Glutamatergic neuron (in vitro differentiated cells): Measurements from ENCODE around the gene STPG4. TPM values are rescaled to one million over a fixed set of nuclear protein-coding genes. Genes with fewer than 3 reads are reported as not detected.

ENCODE experiments used
- DNase-seq: peaks from one replicate; pipeline ENCODE4 v3.0.0; 2022
- H3K27ac Mint-ChIP-seq: one replicate; pipeline ENCODE4 v1.8.0; 2020; ENCODE audit warnings: mild to moderate bottlenecking, mixed read lengths, inconsistent platforms; ENCODE audit not compliant: unreplicated experiment
- H3K27me3 Mint-ChIP-seq: one replicate; pipeline ENCODE4 v1.8.0; 2020; ENCODE audit warnings: mild to moderate bottlenecking, moderate library complexity, mixed read lengths, inconsistent platforms; ENCODE audit not compliant: unreplicated experiment
- H3K36me3 Mint-ChIP-seq: one replicate; pipeline ENCODE4 v1.8.0; 2020; ENCODE audit warnings: mild to moderate bottlenecking, mixed read lengths, inconsistent platforms; ENCODE audit not compliant: unreplicated experiment
- H3K4me1 Mint-ChIP-seq: one replicate; pipeline ENCODE4 v1.8.0; 2020; ENCODE audit warnings: mild to moderate bottlenecking, low read depth, mixed read lengths, inconsistent platforms; ENCODE audit not compliant: unreplicated experiment
- H3K4me3 Mint-ChIP-seq: one replicate; pipeline ENCODE4 v1.8.0; 2020; ENCODE audit warnings: mild to moderate bottlenecking, mixed read lengths, inconsistent platforms; ENCODE audit not compliant: unreplicated experiment
- H3K9me3 Mint-ChIP-seq: one replicate; pipeline ENCODE4 v1.8.0; 2020; ENCODE audit warnings: mild to moderate bottlenecking, moderate library complexity, mixed read lengths, inconsistent platforms; ENCODE audit not compliant: unreplicated experiment
- CTCF ChIP-seq: fragments of 200-600 bp; sonication (generic); IDR thresholded peaks from one replicate; pipeline ENCODE4 v1.5.0; 2021; ENCODE audit not compliant: partially characterized antibody, unreplicated experiment
- total RNA-seq: library from RNA; stranded (reverse); fragmentation: NEBNext Ultra II Directional; extraction: Animal tissue kit (Norgen Biotek cat#: 25700); gene quantifications from one replicate; pipeline ENCODE4 v1.2.1, GENCODE V29; 2021; ENCODE audit not compliant: unreplicated experiment

The STPG4 gene
- total RNA-seq, 1 donor from 2014 or later, result 1.3 TPM

- Mint-ChIP-seq H3K36me3 (peaks cover 7% of the 10 kb centered on the region), H3K9me3 (peaks cover 22% of the 10 kb centered on the region), H3K4me1 (peaks cover 37% of the 10 kb centered on the region), H3K27ac (peak overlapping the region; percentile 99), H3K27me3 (peaks cover 22% of the 10 kb centered on the region), H3K4me3 (peak overlapping the region; percentile 100)
- no peak for TF ChIP-seq CTCF
- no peak for DNase-seq
Observed at GRCh38 chr2:47174733-47175361, 19.7 kb upstream of the STPG4 start.

- Mint-ChIP-seq H3K27ac (peak overlapping the region; percentile 99), H3K36me3 (peaks cover 7% of the 10 kb centered on the region), H3K27me3 (peaks cover 22% of the 10 kb centered on the region), H3K9me3 (peaks cover 22% of the 10 kb centered on the region), H3K4me1 (peaks cover 39% of the 10 kb centered on the region), H3K4me3 (peak overlapping the region; percentile 100)
- DNase-seq, result peak; percentile 21
- TF ChIP-seq CTCF, result no peak
Observed at GRCh38 chr2:47173986-47174732, 19.1 kb upstream of the STPG4 start.

GRCh38 chr2:47172922-47173695 lies 18.0 kb upstream of the STPG4 start:
- Mint-ChIP-seq H3K36me3 (peaks cover 7% of the 10 kb centered on the region), H3K27ac (peak overlapping the region; percentile 43)

GRCh38 chr2:47172156-47172921 lies 17.2 kb upstream of the STPG4 start:
- peaks cover 7% of the 10 kb centered on the region for H3K36me3 Mint-ChIP-seq
- no peak for TF ChIP-seq CTCF
- peaks cover 30% of the 10 kb centered on the region for H3K4me1 Mint-ChIP-seq
- no peak for DNase-seq
- peak overlapping the region; percentile 43 for H3K27ac Mint-ChIP-seq
- H3K9me3 Mint-ChIP-seq, result peaks cover 20% of the 10 kb centered on the region
- H3K27me3 Mint-ChIP-seq, result peaks cover 22% of the 10 kb centered on the region
- H3K4me3 Mint-ChIP-seq, result peak overlapping the region; percentile 100

More at GRCh38 chr2:47172922-47173695, 18.0 kb upstream of the STPG4 start:
- peaks cover 36% of the 10 kb centered on the region for H3K4me1 Mint-ChIP-seq
- TF ChIP-seq CTCF, result no peak
- H3K9me3 Mint-ChIP-seq, result peaks cover 22% of the 10 kb centered on the region
- peak overlapping the region; percentile 100 for H3K4me3 Mint-ChIP-seq
- no peak for DNase-seq
- H3K27me3 Mint-ChIP-seq, result peaks cover 22% of the 10 kb centered on the region
